HepG2 (cell line): ENCODE measurements around the gene ZNF764. TPM values are rescaled to one million over a fixed set of nuclear protein-coding genes. Genes with fewer than 3 reads are reported as not detected.
A peak's percentile ranks its signal among the peaks of the same experiment; 100 is the strongest.

Experiments
- BRCA1 ChIP-seq: sonication (generic); formaldehyde crosslinking; IDR thresholded peaks from 2 replicates; pipeline ENCODE4 v1.4.0; 2020; ENCODE audit warnings: missing genetic modification reagents
- ESRRA ChIP-seq: sonication (generic); formaldehyde crosslinking; IDR thresholded peaks from 2 replicates; pipeline ENCODE4 v1.5.1; 2020; ENCODE audit warnings: mild to moderate bottlenecking, low read depth, missing genetic modification reagents
- FOXA1 ChIP-seq, 2 experiments: fragments of 450-650 bp in 1 of 2; sonication (generic) in 1 of 2; formaldehyde crosslinking in 1 of 2; IDR thresholded peaks; 2 replicates each; pipeline versions ENCODE4 v1.4.0 to v1.6.1; 2016 to 2020; ENCODE audit warnings: missing genetic modification reagents in 1 of 2
- GZF1 ChIP-seq: sonication (generic); formaldehyde crosslinking; IDR thresholded peaks from 2 replicates; pipeline ENCODE4 v1.5.1; 2020; ENCODE audit warnings: mild to moderate bottlenecking, missing genetic modification reagents
- HNF4A ChIP-seq: sonication (generic); formaldehyde crosslinking; IDR thresholded peaks from 2 replicates; pipeline ENCODE4 v1.4.0; 2020; ENCODE audit warnings: missing genetic modification reagents
- ISX ChIP-seq: sonication (generic); formaldehyde crosslinking; conservative IDR thresholded peaks from 2 replicates; pipeline ENCODE4 v1.5.0; 2020; ENCODE audit warnings: missing genetic modification reagents
- MTA1 ChIP-seq: sonication (generic); formaldehyde crosslinking; IDR thresholded peaks from 2 replicates; pipeline ENCODE4 v1.4.0; 2020; ENCODE audit warnings: missing genetic modification reagents, mild to moderate bottlenecking, borderline replicate concordance
- NFE2L1 ChIP-seq: sonication (generic); formaldehyde crosslinking; IDR thresholded peaks from 2 replicates; pipeline ENCODE4 v1.4.0; 2020; ENCODE audit warnings: missing genetic modification reagents, mild to moderate bottlenecking, borderline replicate concordance
- SP5 ChIP-seq: IDR thresholded peaks from 2 replicates; pipeline ENCODE4 v1.6.1; 2016; ENCODE audit warnings: low read depth, borderline replicate concordance
- STAT5B ChIP-seq: sonication (generic); formaldehyde crosslinking; IDR thresholded peaks from 2 replicates; pipeline ENCODE4 v1.4.0; 2020; ENCODE audit warnings: missing genetic modification reagents
- TAF15 ChIP-seq: fragments of 200-400 bp; formaldehyde crosslinking; IDR thresholded peaks from one replicate; pipeline ENCODE4 v1.6.1; 2018; ENCODE audit warnings: mild to moderate bottlenecking, low read depth, low read length; ENCODE audit not compliant: poor library complexity, severe bottlenecking
- TARDBP ChIP-seq: sonication (generic); formaldehyde crosslinking; IDR thresholded peaks from 2 replicates; pipeline ENCODE4 v1.8.0; 2022; ENCODE audit warnings: mild to moderate bottlenecking, missing genetic modification reagents
- polyA plus RNA-seq, 8 experiments: library from polyadenylated mRNA; depleted of rRNA in 3 of 8; stranded (reverse) in 7 of 8; unstranded in 1 of 8; fragments of >200 nt; fragmentation: Illumina TruSeq in 4 of 8; extraction: Trizol in 4 of 8; gene quantifications; 2 replicates each; pipeline versions ENCODE4 v1.2.1 to v1.2.3, GENCODE V29; 2011 to 2016; ENCODE audit warnings: low read depth in 4 of 8, missing spikeins in 1 of 8, mixed read lengths in 1 of 8; ENCODE audit not compliant: insufficient read depth in 1 of 8
- total RNA-seq, 5 experiments: library from RNA; depleted of rRNA; stranded (reverse); fragments of >200 nt; fragmentation: Illumina TruSeq; extraction: Trizol; gene quantifications; 2 replicates each; pipeline ENCODE4 v1.2.3, GENCODE V29; 2016; ENCODE audit warnings: low read depth in 1 of 5
- TF ChIP-seq, protein P1 (sequence below): sonication (generic); formaldehyde crosslinking; IDR thresholded peaks from 2 replicates; pipeline ENCODE4 v1.5.0; 2020; ENCODE audit warnings: missing genetic modification reagents
- TF ChIP-seq, protein P2 (sequence below): sonication (generic); formaldehyde crosslinking; IDR thresholded peaks from 2 replicates; pipeline ENCODE4 v1.9.0; 2021; ENCODE audit warnings: missing genetic modification reagents, borderline replicate concordance
- TF ChIP-seq, protein P3 (sequence below): sonication (generic); formaldehyde crosslinking; conservative IDR thresholded peaks from 2 replicates; pipeline ENCODE4 v1.4.0; 2020; ENCODE audit warnings: mild to moderate bottlenecking, missing genetic modification reagents, moderate library complexity
- TF ChIP-seq, protein P4 (sequence below): sonication (generic); formaldehyde crosslinking; IDR thresholded peaks from 2 replicates; pipeline ENCODE4 v1.4.0; 2020; ENCODE audit warnings: missing genetic modification reagents

ZNF764 gene
- total and polyA plus RNA-seq, 2 of the 13 experiments (the other 11 are each of a cell fraction or from before 2014, with no cell fraction given): 4.1 to 9.1 TPM

DNA sequence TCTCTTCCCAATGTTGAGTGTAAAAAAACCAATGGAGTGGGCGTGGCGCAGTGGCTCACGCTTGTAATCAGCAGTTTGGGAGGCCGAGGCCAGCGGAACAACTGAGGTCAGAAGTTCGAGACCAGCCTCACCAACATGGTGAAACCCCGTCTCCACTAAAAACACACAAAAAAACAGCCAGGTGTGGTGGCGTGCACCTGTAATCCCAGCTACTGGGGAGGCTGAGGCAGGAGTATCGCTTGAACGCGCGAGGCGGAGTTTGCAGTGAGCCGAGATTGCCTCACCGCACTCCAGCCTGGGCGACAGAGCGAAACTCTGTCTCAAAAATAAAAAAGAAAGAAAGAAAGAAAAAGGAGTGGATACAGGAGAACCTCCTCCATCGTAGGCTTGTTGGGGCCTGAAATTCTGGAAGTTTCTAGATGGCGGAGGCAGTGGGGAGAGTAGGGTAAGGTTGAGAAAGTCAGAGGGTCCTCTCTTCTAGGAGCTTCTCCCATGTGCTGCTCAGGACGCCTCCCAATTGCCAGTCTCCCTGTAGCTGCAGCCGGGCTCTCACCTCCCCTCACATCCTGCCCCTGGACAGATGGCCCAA lies 709 bp upstream of the ZNF764 start (continued):
- TF ChIP-seq, protein P1, sequence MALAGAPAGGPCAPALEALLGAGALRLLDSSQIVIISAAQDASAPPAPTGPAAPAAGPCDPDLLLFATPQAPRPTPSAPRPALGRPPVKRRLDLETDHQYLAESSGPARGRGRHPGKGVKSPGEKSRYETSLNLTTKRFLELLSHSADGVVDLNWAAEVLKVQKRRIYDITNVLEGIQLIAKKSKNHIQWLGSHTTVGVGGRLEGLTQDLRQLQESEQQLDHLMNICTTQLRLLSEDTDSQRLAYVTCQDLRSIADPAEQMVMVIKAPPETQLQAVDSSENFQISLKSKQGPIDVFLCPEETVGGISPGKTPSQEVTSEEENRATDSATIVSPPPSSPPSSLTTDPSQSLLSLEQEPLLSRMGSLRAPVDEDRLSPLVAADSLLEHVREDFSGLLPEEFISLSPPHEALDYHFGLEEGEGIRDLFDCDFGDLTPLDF (CRISPR knock-in tag): no peak
- TF ChIP-seq, protein P2, sequence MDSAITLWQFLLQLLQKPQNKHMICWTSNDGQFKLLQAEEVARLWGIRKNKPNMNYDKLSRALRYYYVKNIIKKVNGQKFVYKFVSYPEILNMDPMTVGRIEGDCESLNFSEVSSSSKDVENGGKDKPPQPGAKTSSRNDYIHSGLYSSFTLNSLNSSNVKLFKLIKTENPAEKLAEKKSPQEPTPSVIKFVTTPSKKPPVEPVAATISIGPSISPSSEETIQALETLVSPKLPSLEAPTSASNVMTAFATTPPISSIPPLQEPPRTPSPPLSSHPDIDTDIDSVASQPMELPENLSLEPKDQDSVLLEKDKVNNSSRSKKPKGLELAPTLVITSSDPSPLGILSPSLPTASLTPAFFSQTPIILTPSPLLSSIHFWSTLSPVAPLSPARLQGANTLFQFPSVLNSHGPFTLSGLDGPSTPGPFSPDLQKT (CRISPR knock-in tag): no peak
- no peak for TF ChIP-seq TAF15
- no peak for TF ChIP-seq TARDBP (CRISPR knock-in tag)
- no peak for TF ChIP-seq NFE2L1
- no peak for TF ChIP-seq ISX (CRISPR knock-in tag)
- TF ChIP-seq BRCA1 (CRISPR knock-in tag): no peak
- no peak for TF ChIP-seq STAT5B
- TF ChIP-seq, protein P3, sequence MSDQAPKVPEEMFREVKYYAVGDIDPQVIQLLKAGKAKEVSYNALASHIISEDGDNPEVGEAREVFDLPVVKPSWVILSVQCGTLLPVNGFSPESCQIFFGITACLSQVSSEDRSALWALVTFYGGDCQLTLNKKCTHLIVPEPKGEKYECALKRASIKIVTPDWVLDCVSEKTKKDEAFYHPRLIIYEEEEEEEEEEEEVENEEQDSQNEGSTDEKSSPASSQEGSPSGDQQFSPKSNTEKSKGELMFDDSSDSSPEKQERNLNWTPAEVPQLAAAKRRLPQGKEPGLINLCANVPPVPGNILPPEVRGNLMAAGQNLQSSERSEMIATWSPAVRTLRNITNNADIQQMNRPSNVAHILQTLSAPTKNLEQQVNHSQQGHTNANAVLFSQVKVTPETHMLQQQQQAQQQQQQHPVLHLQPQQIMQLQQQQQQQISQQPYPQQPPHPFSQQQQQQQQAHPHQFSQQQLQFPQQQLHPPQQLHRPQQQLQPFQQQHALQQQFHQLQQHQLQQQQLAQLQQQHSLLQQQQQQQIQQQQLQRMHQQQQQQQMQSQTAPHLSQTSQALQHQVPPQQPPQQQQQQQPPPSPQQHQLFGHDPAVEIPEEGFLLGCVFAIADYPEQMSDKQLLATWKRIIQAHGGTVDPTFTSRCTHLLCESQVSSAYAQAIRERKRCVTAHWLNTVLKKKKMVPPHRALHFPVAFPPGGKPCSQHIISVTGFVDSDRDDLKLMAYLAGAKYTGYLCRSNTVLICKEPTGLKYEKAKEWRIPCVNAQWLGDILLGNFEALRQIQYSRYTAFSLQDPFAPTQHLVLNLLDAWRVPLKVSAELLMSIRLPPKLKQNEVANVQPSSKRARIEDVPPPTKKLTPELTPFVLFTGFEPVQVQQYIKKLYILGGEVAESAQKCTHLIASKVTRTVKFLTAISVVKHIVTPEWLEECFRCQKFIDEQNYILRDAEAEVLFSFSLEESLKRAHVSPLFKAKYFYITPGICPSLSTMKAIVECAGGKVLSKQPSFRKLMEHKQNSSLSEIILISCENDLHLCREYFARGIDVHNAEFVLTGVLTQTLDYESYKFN (CRISPR knock-in tag): no peak
- no peak for TF ChIP-seq FOXA1 (IDR thresholded peaks at IDR 0.05)
- TF ChIP-seq FOXA1 (CRISPR knock-in tag; IDR thresholded peaks at IDR 0.05): no peak
- TF ChIP-seq SP5 (CRISPR knock-in tag): no peak
- peak; percentile 17; the same call in 1 of the 2 replicates for TF ChIP-seq GZF1 (CRISPR knock-in tag)
- TF ChIP-seq HNF4A (CRISPR knock-in tag): no peak
- no peak for TF ChIP-seq MTA1 (CRISPR knock-in tag)
- TF ChIP-seq, protein P4, sequence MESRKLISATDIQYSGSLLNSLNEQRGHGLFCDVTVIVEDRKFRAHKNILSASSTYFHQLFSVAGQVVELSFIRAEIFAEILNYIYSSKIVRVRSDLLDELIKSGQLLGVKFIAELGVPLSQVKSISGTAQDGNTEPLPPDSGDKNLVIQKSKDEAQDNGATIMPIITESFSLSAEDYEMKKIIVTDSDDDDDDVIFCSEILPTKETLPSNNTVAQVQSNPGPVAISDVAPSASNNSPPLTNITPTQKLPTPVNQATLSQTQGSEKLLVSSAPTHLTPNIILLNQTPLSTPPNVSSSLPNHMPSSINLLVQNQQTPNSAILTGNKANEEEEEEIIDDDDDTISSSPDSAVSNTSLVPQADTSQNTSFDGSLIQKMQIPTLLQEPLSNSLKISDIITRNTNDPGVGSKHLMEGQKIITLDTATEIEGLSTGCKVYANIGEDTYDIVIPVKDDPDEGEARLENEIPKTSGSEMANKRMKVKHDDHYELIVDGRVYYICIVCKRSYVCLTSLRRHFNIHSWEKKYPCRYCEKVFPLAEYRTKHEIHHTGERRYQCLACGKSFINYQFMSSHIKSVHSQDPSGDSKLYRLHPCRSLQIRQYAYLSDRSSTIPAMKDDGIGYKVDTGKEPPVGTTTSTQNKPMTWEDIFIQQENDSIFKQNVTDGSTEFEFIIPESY: no peak
- TF ChIP-seq ESRRA (CRISPR knock-in tag): no peak
